Measurements from ENCODE around the gene RBM4B.

RBM4B gene

GRCh38 chr11:66639066-66639813 lies 38.4 kb downstream of the RBM4B start:
- peak; percentile 33 for DNase-seq

GRCh38 chr11:66638177-66639065 lies 39.3 kb downstream of the RBM4B start, which contains the start of gene RBM4:
TSS of gene RBM4 (plus strand) at chr11:66638703. CDS start at chr11:66639712, 1,009 bp downstream.
- DNase-seq, result peak; percentile 100

GRCh38 chr11:66637557-66638176 lies 40.0 kb downstream of the RBM4B start:
- no peak for DNase-seq

GRCh38 chr11:66636411-66636810 lies 41.3 kb downstream of the RBM4B start:
- DNase-seq, result no peak

GRCh38 chr11:66632952-66633351 lies 44.7 kb downstream of the RBM4B start:
- DNase-seq, result no peak

GRCh38 chr11:66631883-66632282 lies 45.8 kb downstream of the RBM4B start:
- DNase-seq, result no peak

GRCh38 chr11:66629356-66629755 lies 48.3 kb downstream of the RBM4B start:
- no peak for DNase-seq

- DNase-seq, result no peak
Observed at GRCh38 chr11:66628061-66628603, 49.6 kb downstream of the RBM4B start.

- DNase-seq, result no peak
Observed at GRCh38 chr11:66626926-66627325, 50.8 kb downstream of the RBM4B start.

GRCh38 chr11:66626382-66626781 lies 51.3 kb downstream of the RBM4B start:
- no peak for DNase-seq

GRCh38 chr11:66625752-66626149 lies 51.9 kb downstream of the RBM4B start:
- no peak for DNase-seq

GRCh38 chr11:66625041-66625751 lies 52.5 kb downstream of the RBM4B start:
- no peak for DNase-seq

- DNase-seq, result no peak
Observed at GRCh38 chr11:66624450-66624849, 53.2 kb downstream of the RBM4B start.

GRCh38 chr11:66619080-66619554 lies 58.6 kb downstream of the RBM4B start:
- peak; percentile 28 for DNase-seq

GRCh38 chr11:66617155-66617834 lies 60.4 kb downstream of the RBM4B start:
- DNase-seq, result no peak

- DNase-seq, result peak; percentile 99
Observed at GRCh38 chr11:66616379-66617154, 61.1 kb downstream of the RBM4B start, which contains the start of gene RBM14. TSS of gene RBM14 (plus strand) at chr11:66616630. CDS start at chr11:66616721, 91 bp downstream.
